ENCODE measurements around the gene TTC27. TPM values are rescaled to one million over a fixed set of nuclear protein-coding genes. Genes with fewer than 3 reads are reported as not detected.

TTC27 gene
- total RNA-seq, 2 experiments from 2014 or later, result 25.3 to 27.7 TPM

DNA sequence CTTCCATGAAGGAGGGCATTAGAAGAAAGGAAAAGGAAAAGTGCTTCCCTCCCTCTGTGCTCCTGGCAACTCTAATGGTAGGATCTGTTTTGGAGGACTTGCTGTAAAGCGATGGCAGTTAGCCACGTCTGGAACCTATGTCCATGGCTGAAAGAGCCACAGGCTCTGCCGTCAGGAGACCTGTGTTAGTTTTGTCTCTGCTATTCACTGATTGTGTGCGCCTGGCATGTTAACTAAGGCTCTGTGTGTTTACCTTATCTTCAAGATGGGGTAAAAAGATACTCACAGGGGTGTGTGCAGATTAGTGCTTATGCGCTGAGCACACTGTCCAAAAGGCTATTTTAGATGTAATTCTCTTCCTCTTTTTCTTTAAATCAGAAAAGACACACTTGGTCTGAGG, 209.1 kb downstream of the TTC27 start:
- Histone ChIP-seq H3K4me2 (ENCODE audit: low read length) (no peak overlapping the region), H2AFZ (ENCODE audit: low read length) (peak overlapping the region; percentile 23; the same call in 1 of the 2 replicates), H3K4me1 (ENCODE audit: insufficient read depth, low read length, poor library complexity, severe bottlenecking) (peaks cover 36% of the 10 kb centered on the region), H3K27ac (ENCODE audit: low read depth, low read length, poor library complexity, severe bottlenecking) (no peak overlapping the region), H4K20me1 (ENCODE audit: insufficient read depth, low read length) (no peaks in the 10 kb centered on the region), H3K4me3 (ENCODE audit: low read depth, low read length, poor library complexity, severe bottlenecking) (no peak overlapping the region), H3K36me3 (ENCODE audit: insufficient read depth, low read length) (no peaks in the 10 kb centered on the region), H3K9me2 (ENCODE audit: insufficient read depth, low read length) (no peaks in the 10 kb centered on the region), H3K79me2 (ENCODE audit: insufficient read depth, low read depth, low read length) (no peaks in the 10 kb centered on the region), H3K9me3 (ENCODE audit: low read length) (no peaks in the 10 kb centered on the region)
- no peak for DNase-seq (ENCODE audit: low spot score)
- POLR2A ChIA-PET, result interaction anchor here (0.6 kb wide), 1 partner anchor 234 kb away, joined by 3 read pairs; no protein-coding TSS in a partner anchor
- intact Hi-C loops (cut with micrococcal nuclease; ENCODE audit: unreplicated experiment), result no loop called here
- CTCF ChIA-PET (ENCODE audit: unreplicated experiment), result interaction anchor here (1.6 kb wide), 1 partner anchor 11 kb away, joined by 4 read pairs; no protein-coding TSS in a partner anchor
- BruUV-seq (replicated peaks), result no TSS peak
- TF ChIP-seq EZH2phosphoT487 (IDR thresholded peaks at IDR 0.05; ENCODE audit: borderline replicate concordance, low read depth, low read length), result no peak
- TF ChIP-seq, protein P1, sequence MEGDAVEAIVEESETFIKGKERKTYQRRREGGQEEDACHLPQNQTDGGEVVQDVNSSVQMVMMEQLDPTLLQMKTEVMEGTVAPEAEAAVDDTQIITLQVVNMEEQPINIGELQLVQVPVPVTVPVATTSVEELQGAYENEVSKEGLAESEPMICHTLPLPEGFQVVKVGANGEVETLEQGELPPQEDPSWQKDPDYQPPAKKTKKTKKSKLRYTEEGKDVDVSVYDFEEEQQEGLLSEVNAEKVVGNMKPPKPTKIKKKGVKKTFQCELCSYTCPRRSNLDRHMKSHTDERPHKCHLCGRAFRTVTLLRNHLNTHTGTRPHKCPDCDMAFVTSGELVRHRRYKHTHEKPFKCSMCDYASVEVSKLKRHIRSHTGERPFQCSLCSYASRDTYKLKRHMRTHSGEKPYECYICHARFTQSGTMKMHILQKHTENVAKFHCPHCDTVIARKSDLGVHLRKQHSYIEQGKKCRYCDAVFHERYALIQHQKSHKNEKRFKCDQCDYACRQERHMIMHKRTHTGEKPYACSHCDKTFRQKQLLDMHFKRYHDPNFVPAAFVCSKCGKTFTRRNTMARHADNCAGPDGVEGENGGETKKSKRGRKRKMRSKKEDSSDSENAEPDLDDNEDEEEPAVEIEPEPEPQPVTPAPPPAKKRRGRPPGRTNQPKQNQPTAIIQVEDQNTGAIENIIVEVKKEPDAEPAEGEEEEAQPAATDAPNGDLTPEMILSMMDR (conservative IDR thresholded peaks at IDR 0.05; ENCODE audit: low read length), result no peak

GRCh38 chr2:32838418-32838817, 210.6 kb downstream of the TTC27 start:
- peaks cover 36% of the 10 kb centered on the region for H3K4me1 ChIP-seq (ENCODE audit: insufficient read depth, low read length, poor library complexity, severe bottlenecking)
- intact Hi-C loops (cut with micrococcal nuclease; ENCODE audit: unreplicated experiment), result no loop called here
- no peaks in the 10 kb centered on the region for H3K36me3 ChIP-seq (ENCODE audit: insufficient read depth, low read length)
- no peaks in the 10 kb centered on the region for H3K9me2 ChIP-seq (ENCODE audit: insufficient read depth, low read length)
- H3K27ac ChIP-seq (ENCODE audit: low read depth, low read length, poor library complexity, severe bottlenecking), result no peak overlapping the region
- TF ChIP-seq, protein P1 (conservative IDR thresholded peaks at IDR 0.05; ENCODE audit: low read length), result no peak
- TF ChIP-seq EZH2phosphoT487 (IDR thresholded peaks at IDR 0.05; ENCODE audit: borderline replicate concordance, low read depth, low read length), result no peak
- H4K20me1 ChIP-seq (ENCODE audit: insufficient read depth, low read length), result no peaks in the 10 kb centered on the region
- H3K79me2 ChIP-seq (ENCODE audit: insufficient read depth, low read depth, low read length), result no peaks in the 10 kb centered on the region
- H3K9me3 ChIP-seq (ENCODE audit: low read length), result no peaks in the 10 kb centered on the region
- no peak overlapping the region for H3K4me3 ChIP-seq (ENCODE audit: low read depth, low read length, poor library complexity, severe bottlenecking)
- H2AFZ ChIP-seq (ENCODE audit: low read length), result peak overlapping the region; percentile 94
- H3K4me2 ChIP-seq (ENCODE audit: low read length), result peak overlapping the region; percentile 30; the same call in 1 of the 2 replicates
- BruUV-seq (replicated peaks), result no TSS peak
- DNase-seq (ENCODE audit: low spot score), result peak; percentile 55
- CTCF ChIA-PET (ENCODE audit: unreplicated experiment), result interaction anchor here (0.5 kb wide), 1 partner anchor 12 kb away, joined by 3 read pairs; no protein-coding TSS in a partner anchor
- POLR2A ChIA-PET, result interaction anchor here (1.0 to 1.6 kb wide), 3 partner anchors 9 to 16 kb away, joined by 3 read pairs; no protein-coding TSS in a partner anchor

DNA sequence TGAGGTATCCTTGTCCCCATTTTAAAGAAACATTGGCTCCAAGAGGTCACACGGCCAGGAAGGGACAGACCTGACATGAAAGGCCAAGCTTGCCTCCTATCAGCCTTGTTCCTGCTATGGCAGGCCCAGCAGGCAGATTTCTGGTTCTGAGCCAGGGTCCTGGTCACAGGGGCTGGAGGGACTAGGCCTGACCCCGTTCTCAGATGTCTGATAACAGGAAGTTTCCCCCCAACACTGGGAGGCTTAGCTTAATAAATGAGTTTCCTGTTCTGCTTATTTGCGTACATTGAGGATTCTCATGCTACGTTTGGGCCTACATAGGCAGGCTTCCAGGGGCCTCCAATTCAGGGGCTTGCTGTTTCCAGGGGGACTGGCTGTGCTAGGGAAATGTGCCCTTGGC, 211.1 kb downstream of the TTC27 start:
- DNase-seq (ENCODE audit: low spot score), result peak; percentile 66

More for the DNA sequence above, 211.1 kb downstream of the TTC27 start:
- H3K9me3 ChIP-seq (ENCODE audit: low read length), result no peaks in the 10 kb centered on the region
- H3K9me2 ChIP-seq (ENCODE audit: insufficient read depth, low read length), result no peaks in the 10 kb centered on the region
- peaks cover 36% of the 10 kb centered on the region for H3K4me1 ChIP-seq (ENCODE audit: insufficient read depth, low read length, poor library complexity, severe bottlenecking)
- intact Hi-C loops (cut with micrococcal nuclease; ENCODE audit: unreplicated experiment), result no loop called here
- H4K20me1 ChIP-seq (ENCODE audit: insufficient read depth, low read length), result no peaks in the 10 kb centered on the region
- CTCF ChIA-PET (ENCODE audit: unreplicated experiment), result no interaction called here
- no TSS peak for BruUV-seq (replicated peaks)
- H3K79me2 ChIP-seq (ENCODE audit: insufficient read depth, low read depth, low read length), result no peaks in the 10 kb centered on the region
- TF ChIP-seq, protein P1 (conservative IDR thresholded peaks at IDR 0.05; ENCODE audit: low read length), result no peak
- TF ChIP-seq EZH2phosphoT487 (IDR thresholded peaks at IDR 0.05; ENCODE audit: borderline replicate concordance, low read depth, low read length), result no peak
- H3K4me2 ChIP-seq (ENCODE audit: low read length), result peak overlapping the region; percentile 30
- no peak overlapping the region for H3K27ac ChIP-seq (ENCODE audit: low read depth, low read length, poor library complexity, severe bottlenecking)
- POLR2A ChIA-PET, result interaction anchor here (1.0 to 1.6 kb wide), 2 partner anchors 9 to 12 kb away, joined by 3 read pairs; no protein-coding TSS in a partner anchor
- peak overlapping the region; percentile 94 for H2AFZ ChIP-seq (ENCODE audit: low read length)
- no peak overlapping the region for H3K4me3 ChIP-seq (ENCODE audit: low read depth, low read length, poor library complexity, severe bottlenecking)
- no peaks in the 10 kb centered on the region for H3K36me3 ChIP-seq (ENCODE audit: insufficient read depth, low read length)

Data from OCI-LY7 (cell line).